IMR-90 (cell line): ENCODE data around the gene GUCY2C. TPM values are rescaled to one million over a fixed set of nuclear protein-coding genes. Genes with fewer than 3 reads are reported as not detected.

Source experiments
- ATAC-seq: fragments of 200-7000 bp; cut with Tn5 transposase; 2 replicates; pipeline ENCODE4 v1.9.1; 2020; ENCODE audit warnings: low read depth, mild to moderate bottlenecking, moderate library complexity
- BruUV-seq: library from RNA; stranded (reverse); fragments of 400-500 nt; replicated peaks from 2 replicates; lab custom pipeline; 2021; lab: Mats Ljungman, UMichigan
- CTCF ChIA-PET: fragments of 300-600 bp; formaldehyde crosslinking; extraction: SDS; loops from one replicate; lab custom pipeline; 2021; ENCODE audit warnings: antibody characterized with exemption; lab: Yijun Ruan, JAX
- POLR2A ChIA-PET: fragments of 300-600 bp; sonication (Branson Sonifier 250); formaldehyde crosslinking; loops from one replicate; lab custom pipeline; 2022; ENCODE audit warnings: antibody characterized with exemption; ENCODE audit not compliant: unreplicated experiment; lab: Charles Lee
- DNase-seq: peaks from one replicate; pipeline ENCODE4 v3.0.0; 2013
- H2AFZ ChIP-seq: replicated peaks from 2 replicates; pipeline ENCODE3; 2013; ENCODE audit warnings: low read length, mild to moderate bottlenecking; ENCODE audit not compliant: poor library complexity
- H2AK5ac ChIP-seq: 2 replicates; pipeline ENCODE4 v1.6.1; 2013; ENCODE audit warnings: low read depth, low read length, inconsistent platforms
- H2AK9ac ChIP-seq: replicated peaks from 2 replicates; pipeline ENCODE3; 2013; ENCODE audit warnings: mild to moderate bottlenecking, low read depth, low read length, moderate library complexity; ENCODE audit not compliant: poor library complexity
- H2BK120ac ChIP-seq: 2 replicates; pipeline ENCODE4 v1.6.1; 2013; ENCODE audit warnings: low read depth, low read length, inconsistent platforms
- H2BK15ac ChIP-seq: 3 replicates; pipeline ENCODE4 v1.6.1; 2013; ENCODE audit warnings: low read depth, low read length, inconsistent platforms
- H2BK20ac ChIP-seq: 2 replicates; pipeline ENCODE4 v1.6.1; 2013; ENCODE audit warnings: low read depth, mild to moderate bottlenecking, inconsistent platforms, low read length, moderate library complexity
- H2BK5ac ChIP-seq: 2 replicates; pipeline ENCODE4 v1.6.1; 2013; ENCODE audit warnings: mild to moderate bottlenecking, low read depth, low read length, inconsistent platforms; ENCODE audit not compliant: poor library complexity, severe bottlenecking
- H3K14ac ChIP-seq: replicated peaks from 2 replicates; pipeline ENCODE4 v1.6.1; 2013; ENCODE audit warnings: low read depth, low read length, inconsistent platforms
- H3K18ac ChIP-seq: 2 replicates; pipeline ENCODE4 v1.6.1; 2013; ENCODE audit warnings: low read depth, low read length, control low read depth
- H3K23ac ChIP-seq: 2 replicates; pipeline ENCODE4 v1.6.1; 2013; ENCODE audit warnings: low read depth, low read length, inconsistent platforms
- H3K27ac ChIP-seq: 2 replicates; pipeline ENCODE4 v1.5.1; 2013; ENCODE audit warnings: mild to moderate bottlenecking, control low read depth, low read length; ENCODE audit not compliant: insufficient read depth
- H3K27me3 ChIP-seq: 2 replicates; pipeline ENCODE4 v1.6.1; 2013; ENCODE audit warnings: low read length; ENCODE audit not compliant: control insufficient read depth, insufficient read depth
- H3K36me3 ChIP-seq: 2 replicates; pipeline ENCODE4 v1.6.1; 2013; ENCODE audit warnings: low read length, mixed read lengths; ENCODE audit not compliant: control insufficient read depth, insufficient read depth
- H3K4ac ChIP-seq: 2 replicates; pipeline ENCODE4 v1.6.1; 2013; ENCODE audit warnings: low read depth, low read length, inconsistent platforms
- H3K4me1 ChIP-seq: 2 replicates; pipeline ENCODE4 v1.6.1; 2013; ENCODE audit warnings: low read length, mixed read lengths; ENCODE audit not compliant: control insufficient read depth, insufficient read depth
- H3K4me2 ChIP-seq: 2 replicates; pipeline ENCODE4 v1.6.1; 2013; ENCODE audit warnings: low read depth, mild to moderate bottlenecking, control low read depth, low read length, moderate library complexity
- H3K4me3 ChIP-seq: 2 replicates; pipeline ENCODE4 v1.5.1; 2013; ENCODE audit warnings: low read depth, mild to moderate bottlenecking, control low read depth, low read length, moderate library complexity; ENCODE audit not compliant: insufficient read depth
- H3K56ac ChIP-seq: 2 replicates; pipeline ENCODE4 v1.6.1; 2013; ENCODE audit warnings: low read length, inconsistent platforms; ENCODE audit not compliant: insufficient read depth; ENCODE audit errors: extremely low read depth
- H3K79me1 ChIP-seq, 2 experiments: 2 replicates each; pipeline ENCODE4 v1.6.1; 2013; ENCODE audit warnings: low read length in 2 of 2, inconsistent platforms in 1 of 2, low read depth in 1 of 2
- H3K9ac ChIP-seq: 2 replicates; pipeline ENCODE4 v1.6.1; 2013; ENCODE audit warnings: low read depth, low read length, control low read depth
- H3K9me1 ChIP-seq: 2 replicates; pipeline ENCODE4 v1.6.1; 2013; ENCODE audit warnings: low read length, inconsistent platforms; ENCODE audit not compliant: insufficient read depth
- H3K9me3 ChIP-seq: 2 replicates; pipeline ENCODE4 v1.6.1; 2013; ENCODE audit warnings: low read length; ENCODE audit not compliant: control insufficient read depth, insufficient read depth
- H4K20me1 ChIP-seq: 2 replicates; pipeline ENCODE4 v1.6.1; 2013; ENCODE audit warnings: low read length, inconsistent platforms; ENCODE audit not compliant: insufficient read depth
- H4K5ac ChIP-seq: 2 replicates; pipeline ENCODE4 v1.6.1; 2013; ENCODE audit warnings: mild to moderate bottlenecking, low read depth, low read length, control low read depth
- H4K8ac ChIP-seq, 2 experiments: 2 replicates each; pipeline ENCODE4 v1.6.1; 2013; ENCODE audit warnings: low read depth in 2 of 2, low read length in 2 of 2, control low read depth in 1 of 2, inconsistent platforms in 1 of 2
- H4K91ac ChIP-seq: 2 replicates; pipeline ENCODE4 v1.6.1; 2013; ENCODE audit warnings: low read depth, low read length, inconsistent platforms; ENCODE audit not compliant: insufficient read depth
- BHLHE40 ChIP-seq: fragments of 150-350 bp; IDR thresholded peaks from 2 replicates; pipeline ENCODE4 v1.6.1; 2016; ENCODE audit warnings: mild to moderate bottlenecking, low read depth, low read length
- MAZ ChIP-seq: IDR thresholded peaks from 2 replicates; pipeline ENCODE4 v1.6.1; 2012; ENCODE audit warnings: low read depth, mild to moderate bottlenecking, low read length, improper control_type of control experiment, moderate library complexity, borderline replicate concordance
- MXI1 ChIP-seq: IDR thresholded peaks from 2 replicates; pipeline ENCODE4 v1.6.1; 2012; ENCODE audit warnings: low read depth, mild to moderate bottlenecking, low read length, moderate library complexity, borderline replicate concordance
- RAD21 ChIP-seq: IDR thresholded peaks from 2 replicates; pipeline ENCODE4 v1.6.1; 2012; ENCODE audit warnings: low read length, improper control_type of control experiment
- RCOR1 ChIP-seq: IDR thresholded peaks from 2 replicates; pipeline ENCODE4 v1.6.1; 2012; ENCODE audit warnings: mild to moderate bottlenecking, low read length, improper control_type of control experiment; ENCODE audit not compliant: insufficient replicate concordance
- WGBS, 2 experiments: methylation state at CpG; one replicate each; pipeline versions ENCODE4 v1.1.5 to v1.1.7; 2013; ENCODE audit warnings: missing lambda C conversion rate in 2 of 2; ENCODE audit not compliant: insufficient read length in 1 of 2; ENCODE audit errors: extremely low coverage in 2 of 2; 5-methylcytosine and 5-hydroxymethylcytosine counted together
- dilution Hi-C: fragments of 300-500 bp; cut with HindIII; formaldehyde crosslinking; loops from one replicate; pipeline ENCODE4 v1.14.3; 2018; ENCODE audit warnings: low sequenced_read_pairs; ENCODE audit not compliant: unreplicated experiment
- in situ Hi-C: fragments of 300-500 bp; cut with MboI; formaldehyde crosslinking; loops from 3 replicates; pipeline ENCODE4 v1.14.3; 2019; ENCODE audit warnings: low sequenced_read_pairs, inconsistent platforms, mixed read lengths
- intact Hi-C: fragments of 100-400 bp; cut with micrococcal nuclease; formaldehyde crosslinking; loops from 2 replicates; pipeline ENCODE4 v1.10.0; 2022
- polyA plus RNA-seq, 3 experiments: library from polyadenylated mRNA; depleted of rRNA; stranded (reverse); fragments of >200 nt; gene quantifications; 2 replicates each; pipeline ENCODE4 v1.2.3, GENCODE V29; 2012; ENCODE audit warnings: low replicate concordance in 1 of 3
- total RNA-seq: library from RNA; depleted of rRNA; stranded (reverse); fragments of >200 nt; gene quantifications from 2 replicates; pipeline ENCODE4 v1.2.3, GENCODE V29; 2012
- TF ChIP-seq, protein P1 (sequence below): fragments of 150-350 bp; IDR thresholded peaks from 2 replicates; pipeline ENCODE4 v1.6.1; 2017; ENCODE audit warnings: mild to moderate bottlenecking, antibody characterized with exemption, low read length, low read depth

GUCY2C gene
- total and polyA plus RNA-seq, 2 of the 4 experiments (the other 2 are of a cell fraction), result not detected

DNA sequence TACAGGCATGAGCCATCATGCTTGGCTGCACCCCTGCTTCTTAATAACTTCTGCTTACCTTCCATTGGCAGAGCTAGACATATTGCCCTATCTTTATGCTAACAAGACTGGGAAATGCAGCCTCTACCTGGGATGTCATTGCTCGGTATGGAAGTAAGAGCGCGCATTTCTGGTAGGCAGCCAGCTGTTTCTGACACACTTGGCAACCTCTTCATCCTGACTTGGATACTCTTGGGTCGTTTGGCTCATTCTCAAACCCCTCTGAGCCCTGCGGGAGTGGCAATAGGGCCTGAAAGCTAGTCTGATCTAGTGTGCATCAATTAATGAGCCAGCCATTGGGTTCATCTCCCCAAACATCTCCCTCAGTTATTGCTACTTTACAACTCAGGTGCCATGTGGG is 123.3 kb downstream of the GUCY2C start:
- Histone ChIP-seq H3K4me3 (no peak overlapping the region), H2AK5ac (no peak overlapping the region), H3K18ac (no peak overlapping the region), H2BK5ac (no peak overlapping the region), H4K91ac (no peak overlapping the region), H2BK15ac (no peak overlapping the region), H2BK20ac (no peak overlapping the region), H3K36me3 (no peaks in the 10 kb centered on the region), H2AK9ac (no peak overlapping the region), H3K4me2 (no peak overlapping the region), H3K27ac (no peak overlapping the region), H4K5ac (no peak overlapping the region), H3K14ac (no peak overlapping the region), H3K9me3 (0 out of 2 replicates have a peak, but pooled peaks cover 2% of the 10 kb centered on the region), H3K9me1 (no peaks in the 10 kb centered on the region), H3K79me1 (no peaks in the 10 kb centered on the region), H3K56ac (no peak overlapping the region), H2BK120ac (no peak overlapping the region), H3K9ac (no peak overlapping the region), H2AFZ (no peak overlapping the region), H3K4ac (no peak overlapping the region), H4K8ac (no peak overlapping the region), H4K20me1 (no peaks in the 10 kb centered on the region), H3K23ac (no peak overlapping the region), H3K4me1 (no peaks in the 10 kb centered on the region), H3K27me3 (no peaks in the 10 kb centered on the region; the same call in 1 of the 2 replicates)
- ChIA-PET POLR2A (no interaction called here), CTCF (no interaction called here)
- WGBS, 2 experiments, result 80% methylated on average over 3 of the region's 5 CpGs; no CpG with 5 or more reads in 1 of the 2 experiments
- DNase-seq (no peak), ATAC-seq (no peak)
- intact Hi-C loops (no loop called here), dilution Hi-C loops (no loop called here), in situ Hi-C loops (no loop called here)
- TF ChIP-seq RAD21 (no peak), MXI1 (no peak), BHLHE40 (no peak), MAZ (no peak), RCOR1 (no peak)
- TF ChIP-seq, protein P1, sequence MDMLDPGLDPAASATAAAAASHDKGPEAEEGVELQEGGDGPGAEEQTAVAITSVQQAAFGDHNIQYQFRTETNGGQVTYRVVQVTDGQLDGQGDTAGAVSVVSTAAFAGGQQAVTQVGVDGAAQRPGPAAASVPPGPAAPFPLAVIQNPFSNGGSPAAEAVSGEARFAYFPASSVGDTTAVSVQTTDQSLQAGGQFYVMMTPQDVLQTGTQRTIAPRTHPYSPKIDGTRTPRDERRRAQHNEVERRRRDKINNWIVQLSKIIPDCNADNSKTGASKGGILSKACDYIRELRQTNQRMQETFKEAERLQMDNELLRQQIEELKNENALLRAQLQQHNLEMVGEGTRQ, result no peak
- BruUV-seq, result no TSS peak
